Trophoblast cell (in vitro differentiated cells and primary cell): Measurements from ENCODE around the gene NIPBL.

Source experiments
- DNase-seq, 2 donors: peaks; one replicate each; pipeline ENCODE4 v3.0.0-alpha.2; 2016
- H2AFZ ChIP-seq: 2 replicates; pipeline ENCODE4 v1.6.1; 2013; ENCODE audit warnings: low read length, moderate library complexity, mild to moderate bottlenecking; ENCODE audit not compliant: insufficient read depth, poor library complexity
- H2AK5ac ChIP-seq: 2 replicates; pipeline ENCODE4 v1.6.1; 2013; ENCODE audit warnings: mild to moderate bottlenecking, low read length
- H2BK120ac ChIP-seq: 2 replicates; pipeline ENCODE4 v1.6.1; 2013; ENCODE audit warnings: low read length, mild to moderate bottlenecking, moderate library complexity; ENCODE audit not compliant: insufficient read depth, poor library complexity
- H2BK12ac ChIP-seq: 2 replicates; pipeline ENCODE4 v1.6.1; 2013; ENCODE audit warnings: mild to moderate bottlenecking, low read length, moderate library complexity
- H2BK5ac ChIP-seq: 2 replicates; pipeline ENCODE4 v1.6.1; 2013; ENCODE audit warnings: low read length, low read depth, moderate library complexity, mild to moderate bottlenecking; ENCODE audit not compliant: poor library complexity
- H3K14ac ChIP-seq: 2 replicates; pipeline ENCODE4 v1.6.1; 2013; ENCODE audit warnings: mild to moderate bottlenecking, low read length
- H3K18ac ChIP-seq: 2 replicates; pipeline ENCODE4 v1.6.1; 2013; ENCODE audit warnings: mild to moderate bottlenecking, low read length
- H3K23ac ChIP-seq: 2 replicates; pipeline ENCODE4 v1.6.1; 2013; ENCODE audit warnings: low read length
- H3K27ac ChIP-seq: 2 replicates; pipeline ENCODE4 v1.5.1; 2013; ENCODE audit warnings: low read depth, mild to moderate bottlenecking, inconsistent platforms, low read length, moderate library complexity
- H3K27me3 ChIP-seq: 2 replicates; pipeline ENCODE4 v1.6.1; 2013; ENCODE audit warnings: inconsistent platforms, mild to moderate bottlenecking, low read length, moderate library complexity; ENCODE audit not compliant: insufficient read depth
- H3K36me3 ChIP-seq, 2 experiments: 1 replicate in 1 of 2; 2 replicates in 1 of 2; pipeline ENCODE4 v1.6.1; 2013; ENCODE audit warnings: low read length in 2 of 2, mild to moderate bottlenecking in 2 of 2, moderate library complexity in 1 of 2; ENCODE audit not compliant: insufficient read depth in 2 of 2, control insufficient read depth in 1 of 2
- H3K4ac ChIP-seq: 2 replicates; pipeline ENCODE4 v1.6.1; 2013; ENCODE audit warnings: low read depth, mild to moderate bottlenecking, low read length, moderate library complexity
- H3K4me1 ChIP-seq, 2 experiments: 1 replicate in 1 of 2; 2 replicates in 1 of 2; pipeline ENCODE4 v1.6.1; 2013; ENCODE audit warnings: low read length in 2 of 2, mild to moderate bottlenecking in 2 of 2, moderate library complexity in 1 of 2; ENCODE audit not compliant: insufficient read depth in 2 of 2, control insufficient read depth in 1 of 2
- H3K4me2 ChIP-seq: 2 replicates; pipeline ENCODE4 v1.6.1; 2013; ENCODE audit warnings: inconsistent platforms, mild to moderate bottlenecking, low read length, moderate library complexity
- H3K4me3 ChIP-seq: 2 replicates; pipeline ENCODE4 v1.5.1; 2013; ENCODE audit warnings: mild to moderate bottlenecking, low read depth, low read length, inconsistent platforms
- H3K79me1 ChIP-seq: one replicate; pipeline ENCODE4 v1.6.1; 2013; ENCODE audit warnings: low read length
- H3K79me2 ChIP-seq: 2 replicates; pipeline ENCODE4 v1.6.1; 2013; ENCODE audit warnings: low read length, mild to moderate bottlenecking; ENCODE audit not compliant: control insufficient read depth, insufficient read depth, poor library complexity
- H3K9ac ChIP-seq: 2 replicates; pipeline ENCODE4 v1.6.1; 2013; ENCODE audit warnings: mild to moderate bottlenecking, low read length
- H3K9me3 ChIP-seq: 2 replicates; pipeline ENCODE4 v1.6.1; 2013; ENCODE audit warnings: low read depth, mild to moderate bottlenecking, control low read depth, inconsistent platforms, low read length; ENCODE audit not compliant: insufficient read depth
- H4K12ac ChIP-seq: 2 replicates; pipeline ENCODE4 v1.6.1; 2013; ENCODE audit warnings: low read depth, mild to moderate bottlenecking, low read length, moderate library complexity
- H4K8ac ChIP-seq: 2 replicates; pipeline ENCODE4 v1.6.1; 2013; ENCODE audit warnings: low read depth, mild to moderate bottlenecking, low read length, moderate library complexity
- H4K91ac ChIP-seq: one replicate; pipeline ENCODE4 v1.6.1; 2013; ENCODE audit warnings: low read depth, mild to moderate bottlenecking, low read length, moderate library complexity
- WGBS: extraction: QIAGEN DNeasy Blood & Tissue Kit; methylation state at CpG from one replicate; pipeline ENCODE4 v1.1.7; 2013; ENCODE audit warnings: missing lambda C conversion rate; ENCODE audit not compliant: insufficient read length, insufficient coverage; ENCODE audit errors: extremely low coverage; 5-methylcytosine and 5-hydroxymethylcytosine counted together

The NIPBL gene

DNA sequence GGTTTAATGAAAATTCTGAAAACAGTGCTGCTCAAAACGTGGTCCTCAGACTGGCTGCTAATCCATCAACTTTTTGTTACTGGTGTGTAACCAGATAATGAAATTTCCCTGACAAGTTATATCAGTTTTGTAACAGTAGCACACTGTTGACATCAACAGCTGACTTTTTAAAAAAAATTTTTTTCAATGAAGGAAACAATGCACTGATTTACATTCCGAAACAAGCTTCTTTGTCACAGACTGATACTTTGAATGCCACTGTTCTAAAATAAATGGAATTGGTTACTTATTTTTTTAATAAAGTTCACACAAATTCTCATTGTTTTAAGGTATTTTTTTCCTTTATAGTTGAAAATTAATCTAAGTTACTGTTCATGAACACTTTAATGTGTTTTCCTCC, 169.1 kb downstream of the NIPBL start:
- Histone ChIP-seq H2BK120ac (no peak overlapping the region), H3K79me1 (no peaks in the 10 kb centered on the region), H2BK12ac (no peak overlapping the region), H4K8ac (no peak overlapping the region), H2BK5ac (no peak overlapping the region), H3K4me3 (no peak overlapping the region), H3K18ac (no peak overlapping the region), H3K9ac (no peak overlapping the region), H3K27me3 (no peaks in the 10 kb centered on the region), H3K9me3 (no peaks in the 10 kb centered on the region), H3K36me3 (peaks cover 8 to 9% of the 10 kb centered on the region in 2 experiments), H3K27ac (no peak overlapping the region), H3K14ac (no peak overlapping the region), H4K91ac (no peak overlapping the region), H2AK5ac (no peak overlapping the region), H2AFZ (no peak overlapping the region), H3K4me2 (no peak overlapping the region), H3K23ac (no peak overlapping the region), H4K12ac (no peak overlapping the region), H3K4ac (no peak overlapping the region), H3K79me2 (no peaks in the 10 kb centered on the region), H3K4me1 (no peaks in the 10 kb centered on the region)
- WGBS, result no CpG with 5 or more reads among the region's 2 CpGs
- DNase-seq, result no peak

DNA sequence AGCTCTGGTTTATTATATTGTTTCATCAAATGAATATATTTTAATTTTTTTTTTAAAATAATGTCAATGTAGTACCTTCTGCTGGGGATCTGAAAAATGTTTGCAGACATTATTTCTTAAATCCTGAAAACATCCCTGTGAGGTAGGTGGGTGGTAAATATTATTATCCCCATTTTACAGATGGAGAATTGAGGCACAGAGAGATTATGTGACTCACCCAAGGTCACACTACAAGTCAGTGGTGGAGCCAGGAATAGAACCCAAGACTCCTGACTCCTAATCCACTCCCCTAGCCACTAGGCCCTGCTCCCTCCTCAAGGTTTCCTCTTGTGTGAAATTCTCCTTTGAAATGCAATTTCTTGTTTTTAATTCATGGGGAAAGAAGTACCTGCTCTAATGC, 171.4 kb downstream of the NIPBL start:
- no peak overlapping the region for H3K23ac ChIP-seq
- no peak overlapping the region for H4K12ac ChIP-seq
- H3K4me1 ChIP-seq, result no peaks in the 10 kb centered on the region
- no peak overlapping the region for H2AK5ac ChIP-seq
- H3K4me3 ChIP-seq, result no peak overlapping the region
- peaks cover 8 to 13% of the 10 kb centered on the region in 2 experiments for H3K36me3 ChIP-seq
- no peak overlapping the region for H4K91ac ChIP-seq
- no peak overlapping the region for H3K18ac ChIP-seq
- H2BK120ac ChIP-seq, result no peak overlapping the region
- no peak overlapping the region for H3K4me2 ChIP-seq
- no peak for DNase-seq
- no peak overlapping the region for H4K8ac ChIP-seq
- H3K27me3 ChIP-seq, result no peaks in the 10 kb centered on the region
- H2AFZ ChIP-seq, result no peak overlapping the region
- H3K79me1 ChIP-seq, result no peaks in the 10 kb centered on the region
- H3K14ac ChIP-seq, result no peak overlapping the region
- no peak overlapping the region for H3K4ac ChIP-seq
- no peaks in the 10 kb centered on the region for H3K9me3 ChIP-seq
- no peak overlapping the region for H3K9ac ChIP-seq
- H2BK12ac ChIP-seq, result no peak overlapping the region
- no peaks in the 10 kb centered on the region for H3K79me2 ChIP-seq
- H3K27ac ChIP-seq, result no peak overlapping the region
- H2BK5ac ChIP-seq, result no peak overlapping the region

DNA sequence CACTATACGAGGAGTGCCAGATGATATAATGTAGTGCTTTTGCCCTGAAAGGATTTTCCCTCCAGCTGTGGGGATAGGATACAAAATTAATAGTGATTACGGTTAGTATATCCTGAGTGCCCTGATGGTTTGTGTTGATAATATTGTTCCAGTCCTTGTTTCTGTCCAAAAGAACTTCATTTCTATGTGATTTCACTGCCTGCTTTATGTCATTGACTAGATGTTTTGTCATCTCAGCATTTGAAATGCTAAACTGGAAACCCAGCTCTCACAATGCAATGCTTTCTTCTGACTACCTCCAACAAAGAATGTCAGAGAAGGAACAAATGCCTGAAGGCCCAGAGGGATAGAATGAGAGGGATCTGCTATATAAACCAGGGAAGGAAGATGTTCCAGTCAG, 177.8 kb downstream of the NIPBL start:
- Histone ChIP-seq H4K12ac (no peak overlapping the region), H4K8ac (no peak overlapping the region), H2BK120ac (no peak overlapping the region), H3K4me2 (no peak overlapping the region), H3K4me1 (no peaks in the 10 kb centered on the region), H3K9ac (no peak overlapping the region), H2AK5ac (no peak overlapping the region), H3K18ac (no peak overlapping the region), H3K23ac (no peak overlapping the region), H3K9me3 (no peaks in the 10 kb centered on the region), H3K27ac (peak overlapping the region; percentile 0), H2BK5ac (no peak overlapping the region), H3K14ac (no peak overlapping the region), H3K79me2 (no peaks in the 10 kb centered on the region), H2BK12ac (no peak overlapping the region), H3K79me1 (no peaks in the 10 kb centered on the region), H4K91ac (no peak overlapping the region), H3K4ac (no peak overlapping the region), H3K36me3 (peaks cover 10% of the 10 kb centered on the region in 2 experiments), H3K27me3 (no peaks in the 10 kb centered on the region), H3K4me3 (no peak overlapping the region), H2AFZ (no peak overlapping the region)
- no CpG with 5 or more reads among the region's 2 CpGs for WGBS
- no peak for DNase-seq

DNA sequence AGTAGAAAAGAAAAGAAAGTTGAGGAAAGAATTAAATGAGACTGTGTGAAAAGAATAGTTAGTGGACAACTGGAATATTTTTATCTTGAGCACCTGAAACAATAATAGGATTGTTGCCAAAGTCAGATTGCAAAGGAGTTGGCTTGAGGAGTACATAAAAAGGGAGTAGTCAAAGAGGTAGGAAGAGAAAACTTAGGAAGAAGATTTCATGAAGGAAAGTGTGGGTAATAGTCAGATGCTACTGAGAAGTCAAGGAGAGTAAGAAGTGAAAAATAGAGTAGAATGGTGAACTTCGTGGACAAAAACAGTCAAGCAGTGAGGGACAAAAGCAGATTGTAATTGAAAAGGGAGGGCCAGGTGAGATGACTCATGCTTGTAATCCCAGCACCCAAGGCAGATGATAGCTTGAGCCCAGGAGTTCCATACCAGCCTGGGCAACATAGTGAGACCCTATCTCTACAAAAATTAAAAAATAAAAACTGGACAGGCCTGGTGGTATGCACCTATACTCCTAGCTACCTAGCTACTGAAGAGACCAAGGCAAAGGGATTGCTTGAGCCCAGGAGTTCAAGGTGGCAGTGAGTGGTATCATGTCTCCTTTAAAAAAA, 178.9 kb downstream of the NIPBL start:
- Histone ChIP-seq H4K8ac (no peak overlapping the region), H2AFZ (no peak overlapping the region), H3K27ac (no peak overlapping the region), H3K4me2 (no peak overlapping the region), H3K9me3 (no peaks in the 10 kb centered on the region), H4K12ac (peak overlapping the region; percentile 30), H4K91ac (no peak overlapping the region), H3K14ac (no peak overlapping the region), H3K23ac (no peak overlapping the region), H3K4me1 (no peaks in the 10 kb centered on the region), H3K79me2 (no peaks in the 10 kb centered on the region), H2BK5ac (no peak overlapping the region), H3K79me1 (no peaks in the 10 kb centered on the region), H3K18ac (no peak overlapping the region), H2AK5ac (no peak overlapping the region), H3K4me3 (no peak overlapping the region), H2BK12ac (no peak overlapping the region), H3K4ac (no peak overlapping the region), H2BK120ac (no peak overlapping the region), H3K9ac (no peak overlapping the region), H3K36me3 (peaks cover 7 to 8% of the 10 kb centered on the region in 2 experiments), H3K27me3 (no peaks in the 10 kb centered on the region)
- no CpG with 5 or more reads among the region's 1 CpG for WGBS
- DNase-seq, result no peak
